Memory B cell (primary cell): ENCODE results near the gene EFCAB6.
"Not testable (repeated sequence)": the region's sequence is repeated elsewhere in the genome, so short reads cannot be mapped to it uniquely, and the experiment has no call there.

Experiments
- ATAC-seq: fragments of 150-1000 bp; cut with Tn5 transposase; 2 replicates; pipeline ENCODE4 v1.10.0; 2021; ENCODE audit warnings: low read depth, mild to moderate bottlenecking, moderate library complexity
- DNase-seq, 2 donors: peaks; one replicate each; pipeline ENCODE4 v3.0.0; 2022; ENCODE audit warnings: low spot score in 2 of 2
- H3K27ac Mint-ChIP-seq: one replicate; pipeline ENCODE4 v1.8.0; 2022; ENCODE audit warnings: mild to moderate bottlenecking, moderate library complexity, mixed read lengths
- H3K27me3 Mint-ChIP-seq: one replicate; pipeline ENCODE4 v1.8.0; 2022; ENCODE audit warnings: mixed read lengths
- H3K36me3 Mint-ChIP-seq: one replicate; pipeline ENCODE4 v1.8.0; 2022; ENCODE audit warnings: mild to moderate bottlenecking, mixed read lengths
- H3K4me1 Mint-ChIP-seq: one replicate; pipeline ENCODE4 v1.8.0; 2022; ENCODE audit warnings: mixed read lengths
- H3K4me3 Mint-ChIP-seq: one replicate; pipeline ENCODE4 v1.8.0; 2022; ENCODE audit warnings: mild to moderate bottlenecking, moderate library complexity, mixed read lengths
- H3K9me3 Mint-ChIP-seq: one replicate; pipeline ENCODE4 v1.8.0; 2022; ENCODE audit warnings: mixed read lengths

EFCAB6 gene

GRCh38 chr22:43689356-43689755, 122.7 kb downstream of the EFCAB6 start:
- H3K9me3 Mint-ChIP-seq: peaks cover 10% of the 10 kb centered on the region
- DNase-seq: no peak
- H3K27ac Mint-ChIP-seq: no peak overlapping the region
- H3K36me3 Mint-ChIP-seq: peaks cover 2% of the 10 kb centered on the region
- H3K4me3 Mint-ChIP-seq: no peak overlapping the region
- H3K4me1 Mint-ChIP-seq: no peaks in the 10 kb centered on the region
- ATAC-seq: no peak
- peaks cover 13% of the 10 kb centered on the region for H3K27me3 Mint-ChIP-seq

- no peaks in the 10 kb centered on the region for H3K4me1 Mint-ChIP-seq
- no peak overlapping the region for H3K27ac Mint-ChIP-seq
- H3K36me3 Mint-ChIP-seq: no peaks in the 10 kb centered on the region
- H3K27me3 Mint-ChIP-seq: peaks cover 11% of the 10 kb centered on the region
- H3K4me3 Mint-ChIP-seq: no peak overlapping the region
- DNase-seq (no peak), ATAC-seq (no peak)
- H3K9me3 Mint-ChIP-seq: peaks cover 6% of the 10 kb centered on the region
These were observed 129.3 kb downstream of the EFCAB6 start for GRCh38 chr22:43682851-43683250.

DNA sequence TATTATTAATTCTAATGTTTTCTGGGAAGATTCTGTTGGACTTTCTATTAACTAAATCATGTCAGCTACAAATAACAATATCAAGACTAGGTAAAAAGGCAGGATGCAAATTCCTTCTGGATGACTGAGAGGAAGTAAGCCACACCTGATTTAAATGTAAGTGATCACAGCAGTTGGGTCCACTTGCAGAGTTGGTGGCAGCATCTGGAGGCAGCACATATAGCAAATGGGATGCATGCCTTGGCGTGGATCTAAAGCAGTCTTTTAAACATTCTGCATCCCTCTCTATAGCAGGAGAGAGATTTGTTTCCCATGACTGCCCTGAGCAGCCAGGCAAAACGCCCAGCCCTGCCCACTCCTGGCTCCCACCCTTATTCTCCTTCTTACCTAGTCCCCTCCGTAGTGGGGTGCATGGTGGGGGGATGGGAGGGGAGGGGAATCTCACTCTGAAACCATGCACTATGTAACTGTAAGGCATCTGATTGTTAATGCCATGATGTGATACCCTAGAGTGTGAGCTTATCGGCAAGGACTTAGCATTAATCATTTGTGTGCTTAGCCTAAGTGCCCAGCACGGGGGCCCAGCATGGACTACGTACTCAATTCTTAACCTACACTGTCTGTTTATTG, 130.3 kb downstream of the EFCAB6 start:
- peaks cover 6% of the 10 kb centered on the region for H3K9me3 Mint-ChIP-seq
- H3K27ac Mint-ChIP-seq: no peak overlapping the region
- no peaks in the 10 kb centered on the region for H3K4me1 Mint-ChIP-seq
- ATAC-seq (no peak), DNase-seq (no peak)
- H3K36me3 Mint-ChIP-seq: no peaks in the 10 kb centered on the region
- H3K27me3 Mint-ChIP-seq: peaks cover 10% of the 10 kb centered on the region
- H3K4me3 Mint-ChIP-seq: no peak overlapping the region

DNA sequence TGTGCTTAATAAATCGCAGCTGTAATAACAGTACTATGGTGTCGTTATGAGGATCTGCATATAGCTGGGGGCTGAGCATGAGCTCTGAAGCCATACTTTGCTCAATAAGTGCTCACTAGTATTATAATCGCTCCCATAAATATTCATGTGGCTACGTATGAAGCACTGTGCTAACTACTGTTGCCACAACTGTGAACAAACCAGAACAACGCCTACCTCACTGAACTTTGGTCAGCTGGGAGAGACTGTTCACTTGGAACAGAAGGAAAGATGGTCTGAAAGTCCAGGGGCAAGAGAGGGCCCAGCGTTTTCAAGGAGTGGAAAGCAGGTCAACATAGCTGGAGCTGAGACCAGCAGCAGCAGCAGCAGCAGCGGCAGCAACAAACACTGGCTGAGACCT, 141.6 kb downstream of the EFCAB6 start:
- no peaks in the 10 kb centered on the region for H3K4me1 Mint-ChIP-seq

GRCh38 chr22:43669190-43669589, 142.9 kb downstream of the EFCAB6 start:
- ATAC-seq (no peak), DNase-seq (no peak)
- Mint-ChIP-seq H3K27ac (no peak overlapping the region), H3K27me3 (peaks cover 15% of the 10 kb centered on the region), H3K9me3 (peaks cover 2% of the 10 kb centered on the region), H3K4me1 (no peaks in the 10 kb centered on the region), H3K4me3 (no peak overlapping the region), H3K36me3 (no peaks in the 10 kb centered on the region)

More for the DNA sequence above, 141.6 kb downstream of the EFCAB6 start:
- DNase-seq (no peak), ATAC-seq (no peak)
- H3K36me3 Mint-ChIP-seq: no peaks in the 10 kb centered on the region
- no peak overlapping the region for H3K27ac Mint-ChIP-seq
- peaks cover 2% of the 10 kb centered on the region for H3K9me3 Mint-ChIP-seq
- no peak overlapping the region for H3K4me3 Mint-ChIP-seq
- peaks cover 11% of the 10 kb centered on the region for H3K27me3 Mint-ChIP-seq

DNA sequence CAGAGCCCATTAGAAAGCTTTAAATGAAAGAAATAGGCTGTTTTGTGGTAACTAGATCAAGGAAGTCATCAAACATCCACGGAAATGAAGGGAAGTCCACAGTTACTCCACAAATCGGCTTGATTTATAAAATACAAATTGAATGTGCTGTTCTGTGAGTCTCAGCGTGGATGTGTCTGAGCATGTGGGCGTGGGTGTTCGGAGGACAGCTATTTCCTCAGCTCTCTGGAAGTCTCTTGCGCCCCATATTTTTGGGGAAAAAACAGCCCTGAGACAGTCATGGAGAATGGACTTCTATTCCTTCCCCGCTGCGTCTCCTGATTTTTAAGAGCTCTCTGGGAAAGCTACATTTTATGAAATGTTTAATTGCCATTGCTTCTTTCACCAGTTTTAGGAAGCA, 144.4 kb downstream of the EFCAB6 start:
- Mint-ChIP-seq H3K36me3 (no peaks in the 10 kb centered on the region), H3K4me1 (no peaks in the 10 kb centered on the region), H3K9me3 (peaks cover 2% of the 10 kb centered on the region), H3K4me3 (no peak overlapping the region), H3K27ac (no peak overlapping the region), H3K27me3 (peaks cover 15% of the 10 kb centered on the region)
- DNase-seq (no peak), ATAC-seq (no peak)

GRCh38 chr22:43666457-43666856, 145.6 kb downstream of the EFCAB6 start:
- DNase-seq: no peak
- H3K9me3 Mint-ChIP-seq: peaks cover 2% of the 10 kb centered on the region

GRCh38 chr22:43658823-43659222, 153.3 kb downstream of the EFCAB6 start:
- DNase-seq (no peak), ATAC-seq (no peak)
- peaks cover 6% of the 10 kb centered on the region for H3K27me3 Mint-ChIP-seq
- H3K27ac Mint-ChIP-seq: no peak overlapping the region
- no peaks in the 10 kb centered on the region for H3K36me3 Mint-ChIP-seq
- no peaks in the 10 kb centered on the region for H3K9me3 Mint-ChIP-seq
- H3K4me1 Mint-ChIP-seq: no peaks in the 10 kb centered on the region
- no peak overlapping the region for H3K4me3 Mint-ChIP-seq

More at GRCh38 chr22:43666457-43666856, 145.6 kb downstream of the EFCAB6 start:
- ATAC-seq: no peak
- Mint-ChIP-seq H3K27ac (no peak overlapping the region), H3K4me3 (no peak overlapping the region), H3K36me3 (no peaks in the 10 kb centered on the region), H3K4me1 (no peaks in the 10 kb centered on the region), H3K27me3 (peaks cover 14% of the 10 kb centered on the region)

DNA sequence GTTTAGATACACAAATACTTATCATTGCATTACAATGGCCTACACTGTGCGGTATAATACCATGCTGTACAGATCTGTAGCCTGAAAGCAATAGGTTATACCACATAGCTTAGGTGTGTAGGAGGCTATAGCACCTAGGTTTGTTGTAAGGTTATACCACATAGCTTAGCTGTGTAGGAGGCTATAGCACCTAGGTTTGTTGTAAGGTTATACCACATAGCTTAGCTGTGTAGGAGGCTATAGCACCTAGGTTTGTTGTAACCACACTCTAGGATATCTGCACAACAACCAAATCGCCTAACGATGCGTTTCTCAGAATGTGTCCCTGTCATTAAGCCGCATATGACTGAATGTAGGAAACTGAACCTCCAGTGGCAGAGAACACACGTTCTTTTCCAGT, 155.5 kb downstream of the EFCAB6 start:
- H3K9me3 Mint-ChIP-seq, ATAC-seq, H3K27ac Mint-ChIP-seq, DNase-seq, H3K4me3 Mint-ChIP-seq, H3K36me3 Mint-ChIP-seq, H3K27me3 Mint-ChIP-seq, H3K4me1 Mint-ChIP-seq: not testable (repeated sequence)

- no peaks in the 10 kb centered on the region for H3K4me1 Mint-ChIP-seq
- peaks cover 6% of the 10 kb centered on the region for H3K9me3 Mint-ChIP-seq
- ATAC-seq (no peak), DNase-seq (no peak)
- no peak overlapping the region for H3K27ac Mint-ChIP-seq
- H3K36me3 Mint-ChIP-seq: no peaks in the 10 kb centered on the region
- peaks cover 10% of the 10 kb centered on the region for H3K27me3 Mint-ChIP-seq
- no peak overlapping the region for H3K4me3 Mint-ChIP-seq
These were observed 157.8 kb downstream of the EFCAB6 start for GRCh38 chr22:43654271-43654670.

- Mint-ChIP-seq H3K4me3 (no peak overlapping the region), H3K27me3 (peaks cover 16% of the 10 kb centered on the region), H3K27ac (no peak overlapping the region), H3K36me3 (no peaks in the 10 kb centered on the region), H3K9me3 (peaks cover 6% of the 10 kb centered on the region), H3K4me1 (no peaks in the 10 kb centered on the region)
- no peak for DNase-seq
- no peak for ATAC-seq
These were observed 159.3 kb downstream of the EFCAB6 start for GRCh38 chr22:43652845-43653244.

DNA sequence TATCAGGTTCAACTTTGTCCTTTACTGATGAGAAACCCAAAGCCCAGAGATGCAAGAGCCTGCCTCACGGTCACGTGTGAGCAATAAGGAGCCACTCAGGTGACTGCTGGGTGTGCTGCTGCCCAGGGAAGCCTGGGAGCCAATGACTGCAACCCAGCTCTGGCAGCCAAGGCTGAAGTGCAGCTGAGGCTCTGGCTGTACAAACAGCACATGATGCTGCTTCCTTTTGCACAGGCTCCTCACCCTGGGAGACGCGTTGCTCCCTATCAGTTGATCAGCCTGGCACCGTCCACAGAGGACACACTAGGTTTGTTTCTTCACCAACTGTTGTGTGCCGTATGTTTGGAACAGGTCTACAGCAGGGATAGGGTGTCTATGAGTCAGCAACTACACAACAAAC, 168.7 kb downstream of the EFCAB6 start:
- no peak overlapping the region for H3K27ac Mint-ChIP-seq
- peaks cover 11% of the 10 kb centered on the region for H3K9me3 Mint-ChIP-seq
- H3K4me1 Mint-ChIP-seq: no peaks in the 10 kb centered on the region
- ATAC-seq: no peak
- H3K4me3 Mint-ChIP-seq: no peak overlapping the region
- peaks cover 8% of the 10 kb centered on the region for H3K27me3 Mint-ChIP-seq
- DNase-seq: no peak
- H3K36me3 Mint-ChIP-seq: no peaks in the 10 kb centered on the region

DNA sequence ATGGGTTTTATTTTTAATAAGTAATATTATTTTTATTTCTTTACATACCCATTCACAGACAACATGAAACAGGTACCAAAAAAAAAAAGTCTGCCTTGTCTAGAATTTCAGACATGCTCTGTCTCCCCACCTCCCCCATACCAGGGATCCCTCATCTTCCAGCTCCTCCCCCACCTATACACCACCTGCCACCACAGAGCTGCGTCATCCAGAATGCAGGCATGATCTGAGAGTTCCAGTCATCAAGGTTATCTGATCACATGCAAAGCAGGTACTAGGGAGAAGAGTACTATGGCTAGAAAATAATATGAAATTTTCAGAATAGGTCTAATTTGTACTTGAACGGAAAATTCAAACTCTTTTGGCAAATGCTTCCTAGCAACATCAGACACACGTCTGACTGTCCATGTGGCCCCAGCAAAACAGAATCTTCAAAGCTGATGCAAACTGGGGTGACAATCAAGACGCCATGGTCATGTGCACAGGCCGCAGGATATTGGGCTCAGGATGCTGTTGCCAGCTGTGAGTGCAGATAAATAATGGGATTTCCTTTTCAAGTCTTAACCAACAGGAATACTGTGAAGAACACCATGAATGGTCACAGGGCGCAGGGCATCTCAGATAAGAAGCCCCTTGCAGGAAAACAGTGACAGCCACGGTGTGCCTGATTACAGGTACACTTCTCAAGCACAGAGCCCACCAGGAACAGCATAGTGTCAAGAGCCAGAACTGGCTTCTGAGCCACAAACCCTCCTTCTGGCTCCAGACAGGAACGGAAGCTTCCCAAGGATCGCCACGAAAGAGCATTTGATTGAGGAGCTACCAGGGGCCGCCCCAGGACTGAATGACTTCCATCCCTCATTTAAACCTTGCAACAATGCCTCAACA, 169.5 kb downstream of the EFCAB6 start:
- ATAC-seq: no peak
- H3K4me3 Mint-ChIP-seq: no peak overlapping the region
- H3K4me1 Mint-ChIP-seq: no peaks in the 10 kb centered on the region
- no peaks in the 10 kb centered on the region for H3K36me3 Mint-ChIP-seq
- DNase-seq: no peak
- peaks cover 4% of the 10 kb centered on the region for H3K27me3 Mint-ChIP-seq
- H3K27ac Mint-ChIP-seq: no peak overlapping the region
- peaks cover 11% of the 10 kb centered on the region for H3K9me3 Mint-ChIP-seq

GRCh38 chr22:43639228-43639948, 172.7 kb downstream of the EFCAB6 start:
- Mint-ChIP-seq H3K4me1 (no peaks in the 10 kb centered on the region), H3K27me3 (peaks cover 6% of the 10 kb centered on the region), H3K36me3 (no peaks in the 10 kb centered on the region), H3K9me3 (peaks cover 11% of the 10 kb centered on the region), H3K27ac (no peak overlapping the region), H3K4me3 (no peak overlapping the region)
- ATAC-seq (no peak), DNase-seq (no peak)
